Pons (tissue), 1 donor: ENCODE data around the gene MCCC1.
"Not testable (repeated sequence)": the region's sequence is repeated elsewhere in the genome, so short reads cannot be mapped to it uniquely, and the experiment has no call there.

Source experiments
- DNase-seq: peaks from one replicate; pipeline ENCODE4 v3.0.0-alpha.2; 2016; ENCODE audit warnings: low spot score

MCCC1 gene

GRCh38 chr3:183103950-183104349, 4.7 kb upstream of the MCCC1 start:
- not testable (repeated sequence) for DNase-seq

- not testable (repeated sequence) for DNase-seq
These were observed 1.7 kb upstream of the MCCC1 start for GRCh38 chr3:183101040-183101439.

DNA sequence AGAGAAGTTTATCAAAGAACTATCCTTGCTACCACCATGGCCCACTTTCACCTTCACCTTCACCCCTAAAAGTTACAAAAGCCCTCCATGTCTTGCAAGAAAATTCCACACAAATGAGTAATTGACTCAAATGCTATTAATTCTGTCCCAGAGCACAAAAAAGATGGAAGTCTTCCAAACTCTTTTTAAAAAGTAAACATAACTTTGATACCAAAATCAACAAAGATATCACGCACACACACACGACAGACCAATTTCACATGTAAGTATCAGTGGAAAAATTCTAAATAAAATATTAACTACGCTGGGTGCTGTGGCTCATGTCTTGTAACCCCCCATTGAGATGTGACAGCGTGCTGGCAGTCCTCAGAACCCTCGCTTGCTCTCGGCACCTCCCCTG, 1.1 kb upstream of the MCCC1 start:
- DNase-seq = no peak

- no peak for DNase-seq
These were observed 525 bp upstream of the MCCC1 start for GRCh38 chr3:183099838-183100204.

- no peak for DNase-seq
These were observed 715 bp downstream of the MCCC1 start for GRCh38 chr3:183098536-183099025.

- DNase-seq = no peak
These were observed 4.6 kb downstream of the MCCC1 start for GRCh38 chr3:183094711-183095110.

DNA sequence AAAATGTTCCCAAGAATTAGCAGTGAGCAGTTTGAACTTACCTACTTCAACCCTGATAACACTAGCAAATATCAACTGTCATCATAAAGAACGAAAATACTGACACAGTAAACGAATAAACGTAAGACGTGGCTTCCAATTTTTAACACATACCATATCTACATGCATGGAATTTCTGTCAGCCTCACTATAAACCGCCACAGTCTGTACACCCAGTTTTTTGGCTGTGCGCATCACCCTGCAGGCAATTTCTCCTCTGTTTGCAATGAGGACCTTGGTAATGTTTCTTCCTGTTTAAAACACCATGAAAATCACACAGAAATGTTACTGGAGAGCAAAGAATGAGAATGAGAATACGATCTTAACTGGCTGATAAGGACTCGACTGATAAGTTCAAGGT, 7.0 kb downstream of the MCCC1 start:
- no peak for DNase-seq

DNA sequence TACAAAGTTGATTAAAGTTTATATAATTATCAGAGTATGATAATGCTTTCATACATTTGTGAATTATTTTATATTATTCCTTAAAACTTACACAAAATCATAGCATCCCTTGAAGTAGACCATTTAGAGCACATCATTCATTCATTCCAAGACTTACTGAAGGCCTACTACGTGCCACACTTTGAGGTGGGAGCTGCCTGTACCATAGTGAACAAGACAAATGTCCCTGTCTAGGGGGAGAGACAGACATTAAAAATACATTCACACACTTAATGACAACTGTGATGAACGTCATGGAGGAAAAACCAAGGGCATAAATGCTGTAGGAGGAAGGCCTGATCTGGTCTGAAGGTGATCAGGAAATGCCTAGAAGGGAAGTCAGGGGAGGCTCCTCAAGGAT, 12.1 kb downstream of the MCCC1 start:
- DNase-seq = no peak

GRCh38 chr3:183085634-183086390, 13.5 kb downstream of the MCCC1 start:
- peak; percentile 32 for DNase-seq

DNA sequence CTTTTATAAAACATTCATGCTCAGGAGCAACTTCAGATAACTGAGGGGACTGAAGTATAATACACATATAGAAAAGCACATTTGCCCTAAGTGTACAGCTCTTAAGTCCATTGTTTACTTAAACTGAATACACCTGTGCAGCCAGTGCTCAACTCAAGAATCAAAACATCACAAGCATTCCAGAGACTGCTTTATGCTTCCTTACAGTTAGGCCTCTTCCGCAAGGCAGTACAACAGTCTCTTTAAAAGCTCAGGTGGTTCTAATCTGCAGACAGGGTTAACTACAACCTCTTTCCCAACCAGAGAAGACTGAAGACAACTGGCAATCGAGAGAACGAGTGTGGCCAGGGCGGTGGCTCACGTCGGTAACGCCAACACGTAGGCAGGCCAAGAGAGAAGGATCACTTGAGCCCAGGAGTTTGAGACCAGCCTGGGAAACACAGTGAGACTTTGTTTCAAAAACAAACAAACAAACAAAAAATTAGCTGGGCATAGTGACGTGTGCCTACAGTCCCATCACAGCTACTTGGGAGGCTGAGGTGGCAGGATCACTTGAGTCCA, 16.9 kb downstream of the MCCC1 start:
- no peak for DNase-seq

DNA sequence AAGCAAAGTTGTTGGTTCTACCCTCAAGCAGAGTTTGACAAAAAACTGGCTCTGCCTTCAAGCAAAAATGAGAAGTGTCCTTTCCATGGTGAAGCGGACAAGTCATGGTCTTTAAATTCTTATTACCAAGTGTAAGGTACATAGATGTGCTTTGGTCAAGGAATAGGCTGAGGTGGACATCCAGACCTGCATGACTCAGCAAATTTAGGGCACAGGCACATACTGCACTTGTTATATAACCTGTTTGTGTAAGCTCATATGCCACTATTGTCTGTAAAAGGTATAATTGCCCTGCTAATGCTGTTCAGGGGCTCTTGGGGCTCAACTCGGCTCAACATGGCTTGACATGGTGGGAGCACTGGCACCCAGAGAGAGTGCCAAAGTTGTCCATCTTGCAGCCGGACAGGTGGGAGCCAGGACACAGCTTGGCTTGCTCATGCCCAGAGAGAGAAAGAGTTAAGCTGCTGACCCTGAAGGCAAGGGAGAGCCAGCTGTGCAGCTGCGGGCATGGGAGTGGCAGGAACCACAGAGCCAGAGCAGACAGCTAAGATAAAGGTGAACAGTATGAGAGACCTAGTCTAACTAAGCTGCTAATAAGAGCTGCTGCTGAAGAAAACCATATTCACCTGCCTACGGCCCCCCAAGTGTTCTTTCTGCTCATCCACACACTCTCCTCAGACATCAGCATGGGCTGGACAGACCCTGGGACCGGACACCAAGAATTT, 17.7 kb downstream of the MCCC1 start:
- no peak for DNase-seq

DNA sequence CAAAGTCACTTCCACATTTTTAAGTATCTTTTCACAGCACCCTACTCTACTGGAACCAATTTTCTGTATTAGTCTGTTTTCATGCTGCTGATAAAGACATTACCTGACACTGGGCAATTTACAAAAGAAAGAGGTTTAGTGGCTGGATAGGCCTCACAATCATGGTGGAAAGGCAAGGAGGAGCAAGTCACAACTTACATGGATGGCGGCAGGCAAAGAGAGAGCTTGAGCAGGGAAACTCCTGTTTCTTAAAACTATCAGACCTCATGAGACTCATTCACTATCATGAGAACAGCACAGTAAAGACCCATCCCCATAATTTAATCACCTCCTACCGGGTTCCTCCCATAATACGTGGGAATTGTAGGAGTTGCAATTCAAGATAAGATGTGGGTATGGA, 18.7 kb downstream of the MCCC1 start:
- DNase-seq = no peak

- DNase-seq = no peak
These were observed 24.4 kb downstream of the MCCC1 start for GRCh38 chr3:183074881-183075280.

DNA sequence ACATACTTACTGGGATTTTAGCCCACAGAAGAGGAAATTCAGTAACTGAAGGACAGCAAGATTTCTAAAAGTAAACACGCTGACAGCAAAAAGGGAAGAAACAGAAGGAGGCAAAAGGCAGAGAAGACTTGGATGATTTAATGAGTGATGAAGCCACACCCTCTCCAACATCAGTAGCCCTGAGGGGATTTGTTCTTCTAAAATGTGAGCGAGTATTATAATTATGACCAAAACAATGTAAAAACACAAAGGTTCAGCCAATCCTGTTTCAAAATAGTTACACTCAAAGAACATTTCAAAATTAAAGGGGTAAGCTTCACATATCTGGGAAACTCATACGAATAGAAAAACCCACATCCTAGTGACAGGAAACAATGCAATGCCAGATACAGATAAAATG, 25.0 kb downstream of the MCCC1 start:
- peak; percentile 20 for DNase-seq

GRCh38 chr3:183073839-183074238, 25.5 kb downstream of the MCCC1 start:
- DNase-seq = peak; percentile 78

- DNase-seq = no peak
These were observed 28.4 kb downstream of the MCCC1 start for GRCh38 chr3:183070892-183071291.

DNA sequence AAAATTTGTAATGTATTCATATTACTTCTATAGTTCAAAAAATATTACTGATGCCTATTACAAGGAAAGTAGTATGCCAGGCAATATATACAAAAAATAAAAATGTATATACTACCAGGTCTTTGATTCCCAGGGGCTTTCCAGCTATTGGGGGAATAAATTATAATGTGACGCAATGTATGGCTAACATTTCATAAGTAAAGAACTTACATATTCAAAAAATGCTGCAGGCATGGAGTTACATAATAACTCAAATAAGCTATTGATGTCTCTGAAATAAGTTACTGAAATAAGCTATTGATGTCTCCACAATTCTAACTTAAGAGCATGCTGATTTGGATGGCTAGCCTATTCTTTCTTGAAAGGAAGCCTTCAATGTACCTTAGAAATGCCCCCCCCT, 30.2 kb downstream of the MCCC1 start:
- no peak for DNase-seq

DNA sequence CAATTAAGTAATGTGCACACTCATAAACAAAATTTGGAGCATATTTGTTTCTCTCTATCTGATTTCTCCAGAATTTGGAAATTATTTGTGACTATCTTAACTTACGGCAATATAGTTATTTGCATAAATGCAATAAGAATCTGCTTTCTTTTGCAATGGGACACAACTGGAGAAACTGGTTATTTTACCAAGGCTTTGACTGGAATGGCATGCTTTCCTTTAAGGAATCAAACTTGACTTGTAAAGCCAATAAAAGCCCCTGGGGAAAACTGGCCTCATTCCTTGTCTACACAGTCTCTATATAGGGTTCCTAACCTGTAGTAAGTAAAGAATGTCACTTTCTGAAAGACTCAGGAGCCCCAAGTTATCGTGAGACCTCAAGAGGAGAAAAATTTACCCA, 32.4 kb downstream of the MCCC1 start:
- DNase-seq = not testable (repeated sequence)

DNA sequence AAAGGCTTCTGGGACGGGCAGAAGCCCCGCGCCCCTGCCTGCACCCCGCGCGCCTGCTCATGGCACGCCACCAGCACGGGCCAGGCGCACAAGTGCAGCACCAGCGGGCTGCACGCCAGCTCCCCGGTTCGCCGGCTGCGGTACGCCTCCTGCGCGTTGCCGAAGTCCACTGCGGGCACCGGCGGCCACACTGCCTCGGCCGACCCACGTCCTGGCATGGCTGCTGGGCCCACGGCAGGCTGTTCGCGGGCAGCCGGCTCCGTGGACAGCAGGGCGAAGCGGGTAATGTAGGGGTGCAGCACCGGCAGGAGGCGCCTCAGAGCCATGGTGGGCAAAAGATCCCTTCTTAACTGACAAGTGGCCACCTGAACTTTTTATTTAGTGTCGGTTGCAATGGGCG, 34.8 kb downstream of the MCCC1 start:
- no peak for DNase-seq

GRCh38 chr3:183061391-183062172, 37.7 kb downstream of the MCCC1 start:
- DNase-seq = no peak

- DNase-seq = no peak
These were observed 40.9 kb downstream of the MCCC1 start for GRCh38 chr3:183058351-183058750.

DNA sequence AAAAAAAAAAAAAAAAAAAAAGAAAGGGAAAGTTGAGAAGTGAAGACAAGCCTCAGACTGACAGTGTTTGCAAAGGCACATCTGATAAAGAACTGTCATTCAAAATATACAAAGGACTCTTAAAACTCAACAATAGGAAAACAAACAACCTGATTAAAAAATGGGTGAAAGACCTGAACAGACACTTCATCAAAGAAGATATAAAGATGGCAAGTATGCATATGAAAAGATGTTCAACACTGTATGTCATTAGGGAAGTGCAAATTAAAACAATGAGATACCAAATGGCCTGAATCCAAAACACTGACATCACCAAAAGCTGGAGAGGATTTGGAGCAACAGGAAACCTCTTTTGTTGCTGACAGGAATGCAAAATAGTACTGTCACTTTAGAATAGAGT, 48.6 kb downstream of the MCCC1 start:
- no peak for DNase-seq
